Fibroblast of lung (primary cell): ENCODE measurements around the gene TMEM89. TPM values are rescaled to one million over a fixed set of nuclear protein-coding genes. Genes with fewer than 3 reads are reported as not detected.

ENCODE experiments used
- DNase-seq, 2 donors: peaks; one replicate each; pipeline versions ENCODE4 v3.0.0 to v3.0.0-alpha.2; 2010; ENCODE audit warnings: low read depth in 2 of 2
- H2AFZ ChIP-seq: 2 replicates; pipeline ENCODE4 v1.5.1; 2012; ENCODE audit warnings: low read length, control low read depth, inconsistent platforms
- H3K27ac ChIP-seq: 2 replicates; pipeline ENCODE4 v1.5.1; 2011; ENCODE audit warnings: low read length, control low read depth; ENCODE audit not compliant: insufficient read depth
- H3K27me3 ChIP-seq: 2 replicates; pipeline ENCODE4 v1.5.1; 2011; ENCODE audit warnings: mild to moderate bottlenecking, low read length; ENCODE audit not compliant: control insufficient read depth, insufficient read depth
- H3K36me3 ChIP-seq: 2 replicates; pipeline ENCODE4 v1.5.1; 2011; ENCODE audit warnings: low read length; ENCODE audit not compliant: control insufficient read depth, insufficient read depth
- H3K4me1 ChIP-seq: 2 replicates; pipeline ENCODE4 v1.5.1; 2011; ENCODE audit warnings: low read length; ENCODE audit not compliant: control insufficient read depth, insufficient read depth; ENCODE audit errors: extremely low read depth
- H3K4me2 ChIP-seq: 2 replicates; pipeline ENCODE4 v1.5.1; 2011; ENCODE audit warnings: low read length, control low read depth; ENCODE audit not compliant: insufficient read depth; ENCODE audit errors: extremely low read depth
- H3K4me3 ChIP-seq, 4 experiments: fragments of 200-600 bp in 1 of 4; sonication (generic) in 1 of 4; replicated peaks in 1 of 4; 2 replicates each; pipeline ENCODE4 v1.5.1; 2011 to 2016; ENCODE audit warnings: low read length in 4 of 4, low read depth in 3 of 4, mild to moderate bottlenecking in 3 of 4, control low read depth in 2 of 4, inconsistent platforms in 1 of 4, mixed read lengths in 1 of 4; ENCODE audit not compliant: insufficient read depth in 1 of 4; ENCODE audit errors: control extremely low read depth in 1 of 4
- H3K79me2 ChIP-seq: 2 replicates; pipeline ENCODE4 v1.5.1; 2012; ENCODE audit warnings: mild to moderate bottlenecking, low read length, inconsistent platforms; ENCODE audit not compliant: control insufficient read depth, insufficient read depth
- H3K9ac ChIP-seq: 2 replicates; pipeline ENCODE4 v1.5.1; 2011; ENCODE audit warnings: mild to moderate bottlenecking, low read length, control low read depth; ENCODE audit not compliant: insufficient read depth
- H3K9me3 ChIP-seq: 2 replicates; pipeline ENCODE4 v1.5.1; 2012; ENCODE audit warnings: low read depth, low read length; ENCODE audit not compliant: control insufficient read depth, insufficient read depth
- H4K20me1 ChIP-seq: 2 replicates; pipeline ENCODE4 v1.5.1; 2011; ENCODE audit warnings: low read length; ENCODE audit not compliant: control insufficient read depth, insufficient read depth; ENCODE audit errors: extremely low read depth
- CTCF ChIP-seq, 2 donors: IDR thresholded peaks in 1 of 2; conservative IDR thresholded peaks in 1 of 2; 1 replicate in 1 of 2; 2 replicates in 1 of 2; pipeline ENCODE4 v1.5.1; 2011 to 2012; ENCODE audit warnings: low read length in 2 of 2, control low read depth in 1 of 2, inconsistent platforms in 1 of 2, low read depth in 1 of 2, mild to moderate bottlenecking in 1 of 2
- EZH2 ChIP-seq: IDR thresholded peaks from 2 replicates; pipeline ENCODE4 v1.5.1; 2012; ENCODE audit warnings: low read length, control low read depth, mild to moderate bottlenecking; ENCODE audit errors: missing control alignments
- polyA plus RNA-seq, 2 donors: library from polyadenylated mRNA; depleted of rRNA in 1 of 2; stranded (reverse) in 1 of 2; unstranded in 1 of 2; fragments of >200 nt; gene quantifications; 2 replicates each; pipeline ENCODE4 v1.2.1, GENCODE V29; 2011 to 2012; ENCODE audit warnings: missing spikeins in 1 of 2
- total RNA-seq: library from RNA; depleted of rRNA; stranded (reverse); fragments of >200 nt; gene quantifications from 2 replicates; pipeline ENCODE4 v1.2.1, GENCODE V29; 2014

The TMEM89 gene
- total and polyA plus RNA-seq, 2 donors (not counting 1 experiment from before 2014, with no cell fraction given), result not detected

- DNase-seq, result peak; percentile 85 to 92
- Histone ChIP-seq H3K27ac (peak within 1 kb of the TSS; percentile 60), H3K79me2 (peaks cover 19% of the 10 kb centered on the region), H3K36me3 (peaks cover 13% of the 10 kb centered on the region), H3K4me3 (peak within 1 kb of the TSS; percentile 52 to 89 (median 81)), H3K9ac (peak within 1 kb of the TSS; percentile 91), H3K27me3 (no peaks in the 10 kb centered on the region), H3K4me1 (peaks cover 2% of the 10 kb centered on the region), H4K20me1 (no peaks in the 10 kb centered on the region), H2AFZ (peak within 1 kb of the TSS; percentile 87), H3K4me2 (peak within 1 kb of the TSS; percentile 79), H3K9me3 (no peaks in the 10 kb centered on the region)
- TF ChIP-seq EZH2 (no peak), CTCF (conservative IDR thresholded peaks at IDR 0.05 in 1 of 2, IDR thresholded peaks at IDR 0.05 in 1 of 2; ENCODE audit: low read depth in 1 of 2, low read length in 2 of 2) (peak; percentile 51 to 70)
These were observed 12.2 kb downstream of the TMEM89 start, which contains the start of gene UQCRC1 for GRCh38 chr3:48609088-48610005. TSS of gene UQCRC1 (minus strand) at chr3:48609646. CDS start at chr3:48609620, 26 bp downstream.

GRCh38 chr3:48607519-48607918 lies 14.1 kb downstream of the TMEM89 start:
- Histone ChIP-seq H3K4me3 (no peak overlapping the region), H3K27ac (no peak overlapping the region), H3K79me2 (peaks cover 19% of the 10 kb centered on the region), H3K9ac (no peak overlapping the region), H3K36me3 (peaks cover 25% of the 10 kb centered on the region), H3K4me1 (peaks cover 2% of the 10 kb centered on the region), H4K20me1 (no peaks in the 10 kb centered on the region), H3K4me2 (no peak overlapping the region), H3K27me3 (no peaks in the 10 kb centered on the region), H3K9me3 (no peaks in the 10 kb centered on the region), H2AFZ (no peak overlapping the region)
- DNase-seq, result no peak
- TF ChIP-seq EZH2 (no peak), CTCF (conservative IDR thresholded peaks at IDR 0.05 in 1 of 2, IDR thresholded peaks at IDR 0.05 in 1 of 2; ENCODE audit: low read depth in 1 of 2, low read length in 2 of 2) (no peak)

- peaks cover 50% of the 10 kb centered on the region for H3K36me3 ChIP-seq
- H3K79me2 ChIP-seq, result no peaks in the 10 kb centered on the region
These were observed 20.0 kb downstream of the TMEM89 start for GRCh38 chr3:48601622-48601994.

More at GRCh38 chr3:48601622-48601994, 20.0 kb downstream of the TMEM89 start:
- H2AFZ ChIP-seq, result no peak overlapping the region
- TF ChIP-seq CTCF (conservative IDR thresholded peaks at IDR 0.05 in 1 of 2, IDR thresholded peaks at IDR 0.05 in 1 of 2; ENCODE audit: low read depth in 1 of 2, low read length in 2 of 2), result no peak
- TF ChIP-seq EZH2, result no peak
- DNase-seq, result no peak
- no peaks in the 10 kb centered on the region for H3K9me3 ChIP-seq
- H3K27me3 ChIP-seq, result no peaks in the 10 kb centered on the region
- no peak overlapping the region for H3K27ac ChIP-seq
- H3K4me1 ChIP-seq, result peaks cover 28% of the 10 kb centered on the region
- no peaks in the 10 kb centered on the region for H4K20me1 ChIP-seq
- no peak overlapping the region for H3K4me2 ChIP-seq
- H3K9ac ChIP-seq, result no peak overlapping the region
- H3K4me3 ChIP-seq, result no peak overlapping the region
